GM21737 (cell line): ENCODE measurements around the gene PATJ.
"Not testable (repeated sequence)": the region's sequence is repeated elsewhere in the genome, so short reads cannot be mapped to it uniquely, and the experiment has no call there.

ENCODE experiments used
- ATAC-seq: cut with Tn5 transposase; IDR thresholded peaks from one replicate; pipeline ENCODE4 v1.9.1; 2021; ENCODE audit warnings: mild to moderate bottlenecking, moderate library complexity; ENCODE audit not compliant: unreplicated experiment

PATJ gene

GRCh38 chr1:61743716-61744580 lies 1.7 kb downstream of the PATJ start:
- ATAC-seq = no peak

DNA sequence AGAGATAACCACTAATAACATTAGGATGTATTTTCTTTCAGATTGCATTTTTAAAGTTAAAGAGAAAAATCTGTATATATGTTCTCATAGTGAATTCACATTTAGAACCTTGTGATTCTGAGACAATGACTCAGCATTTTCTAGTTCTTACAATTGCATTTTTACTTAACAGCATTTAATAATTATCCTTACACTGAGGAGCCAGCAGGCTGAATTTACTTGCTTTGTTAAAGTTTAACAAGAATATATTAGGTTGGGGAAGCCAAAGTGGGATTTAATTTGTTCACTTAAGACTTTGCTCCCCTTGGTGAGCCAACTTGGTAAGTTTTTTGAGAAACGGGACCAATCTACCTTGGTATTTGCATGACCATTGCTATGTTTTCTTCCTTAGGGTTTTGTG lies 4.5 kb downstream of the PATJ start:
- no peak for ATAC-seq

GRCh38 chr1:61748566-61748965 lies 6.3 kb downstream of the PATJ start:
- ATAC-seq = no peak

- no peak for ATAC-seq
Observed at GRCh38 chr1:61749574-61749973, 7.3 kb downstream of the PATJ start.

GRCh38 chr1:61752921-61753389 lies 10.7 kb downstream of the PATJ start:
- no peak for ATAC-seq

DNA sequence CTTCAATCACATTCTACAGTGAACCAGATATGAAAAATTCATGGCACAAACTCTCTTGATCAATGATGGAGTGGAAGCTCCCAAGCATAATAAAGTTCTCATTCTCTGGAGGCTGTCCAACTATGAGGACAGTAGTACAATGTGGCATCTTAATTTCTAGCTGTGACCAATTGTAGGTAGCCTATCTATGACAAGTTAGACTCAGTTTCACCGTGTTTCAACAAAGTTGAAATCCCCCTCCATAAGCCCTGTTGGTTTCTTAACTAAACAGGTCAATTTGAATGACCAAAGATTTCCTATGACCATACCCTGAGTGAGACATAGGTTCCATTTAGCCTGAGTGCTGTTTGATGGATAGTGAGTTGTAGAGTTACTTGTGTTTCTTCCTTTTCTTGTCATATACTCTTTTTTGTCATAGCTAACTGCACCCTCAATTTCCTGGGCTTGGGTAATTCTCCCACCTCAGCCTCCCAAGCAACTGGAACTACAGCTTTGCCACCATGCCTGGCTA lies 11.8 kb downstream of the PATJ start:
- no peak for ATAC-seq

- ATAC-seq = no peak
Observed at GRCh38 chr1:61754545-61754944, 12.3 kb downstream of the PATJ start.

GRCh38 chr1:61756773-61757172 lies 14.5 kb downstream of the PATJ start:
- ATAC-seq = no peak

- no peak for ATAC-seq
Observed at GRCh38 chr1:61757950-61758349, 15.7 kb downstream of the PATJ start.

DNA sequence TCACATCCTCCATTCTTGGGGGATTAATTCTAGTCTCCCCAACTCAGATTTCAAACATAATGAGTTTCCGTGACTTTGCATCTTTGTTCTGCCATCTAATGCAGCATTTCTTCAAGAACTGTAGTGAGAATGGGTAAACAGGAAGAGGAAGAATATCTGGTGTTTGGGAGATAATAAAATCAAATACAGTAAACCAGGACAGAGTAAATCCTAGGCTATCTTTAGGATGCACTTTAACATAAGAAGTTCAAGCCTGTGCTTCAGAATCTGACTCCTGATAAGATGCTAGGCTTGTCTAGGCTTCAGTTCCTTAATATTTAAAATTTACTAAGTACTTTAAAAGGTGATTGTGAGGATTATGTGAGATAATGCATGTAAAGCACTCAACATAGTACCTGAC lies 27.9 kb downstream of the PATJ start:
- ATAC-seq = no peak

DNA sequence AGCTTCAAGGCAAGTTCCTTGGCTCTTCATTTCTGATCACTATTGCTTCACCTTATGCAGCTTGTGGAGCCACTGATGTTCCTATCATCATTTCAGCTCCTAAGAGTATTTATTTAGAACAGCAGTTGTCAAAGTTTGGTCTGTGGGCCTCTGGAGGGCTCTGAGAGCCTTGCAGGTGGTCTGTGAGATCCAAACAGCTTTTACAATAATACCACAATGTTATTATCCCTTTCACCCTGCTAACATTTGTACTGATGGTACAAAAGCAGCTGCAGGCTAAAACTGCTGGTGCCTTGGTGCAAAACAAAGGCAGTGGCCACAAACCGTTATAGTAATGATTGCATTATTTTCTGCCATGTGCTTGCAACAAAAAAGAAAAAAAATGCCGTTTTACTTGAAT lies 33.8 kb downstream of the PATJ start:
- ATAC-seq = no peak

DNA sequence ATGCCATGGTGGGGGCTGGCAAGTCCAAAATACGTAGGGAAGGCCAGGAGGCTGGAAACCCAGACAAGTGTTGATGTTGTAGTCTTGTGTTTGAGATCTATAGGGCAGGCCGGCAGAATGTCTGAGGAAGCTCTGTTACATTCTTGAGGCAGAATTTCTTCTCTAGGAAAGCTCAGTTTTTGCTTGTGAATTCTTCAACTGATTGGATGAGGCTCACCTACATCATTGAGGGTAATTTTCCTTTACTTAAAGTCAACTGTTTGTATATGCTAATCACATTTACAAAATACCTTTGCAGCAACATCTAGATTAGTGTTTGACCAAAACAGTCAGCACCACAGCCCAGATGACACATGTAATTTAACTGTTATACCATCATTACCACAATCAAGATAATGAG lies 37.0 kb downstream of the PATJ start:
- no peak for ATAC-seq

GRCh38 chr1:61781151-61781550 lies 38.9 kb downstream of the PATJ start:
- ATAC-seq = no peak

DNA sequence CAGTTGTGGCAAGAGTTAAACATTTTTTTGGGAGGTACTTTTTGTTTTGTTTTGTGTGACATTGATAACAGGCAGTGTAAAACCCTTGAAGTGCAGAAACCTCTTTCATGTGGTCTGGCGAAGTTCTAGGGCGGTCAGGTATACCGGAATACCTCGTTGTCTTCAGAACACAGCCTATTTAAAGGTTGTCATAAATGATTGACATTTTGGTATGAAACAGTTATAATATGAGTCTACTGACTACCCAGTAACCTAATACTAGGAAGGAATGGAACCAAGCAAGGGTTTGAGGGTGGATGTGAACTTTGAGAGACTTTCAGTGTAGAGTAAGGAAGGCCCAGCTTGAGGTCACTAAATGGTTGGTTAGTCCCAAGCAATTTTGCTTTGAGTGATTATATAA lies 40.5 kb downstream of the PATJ start:
- ATAC-seq = peak; percentile 81

GRCh38 chr1:61784726-61785125 lies 42.4 kb downstream of the PATJ start:
- no peak for ATAC-seq

GRCh38 chr1:61790837-61791236 lies 48.6 kb downstream of the PATJ start:
- ATAC-seq = no peak

DNA sequence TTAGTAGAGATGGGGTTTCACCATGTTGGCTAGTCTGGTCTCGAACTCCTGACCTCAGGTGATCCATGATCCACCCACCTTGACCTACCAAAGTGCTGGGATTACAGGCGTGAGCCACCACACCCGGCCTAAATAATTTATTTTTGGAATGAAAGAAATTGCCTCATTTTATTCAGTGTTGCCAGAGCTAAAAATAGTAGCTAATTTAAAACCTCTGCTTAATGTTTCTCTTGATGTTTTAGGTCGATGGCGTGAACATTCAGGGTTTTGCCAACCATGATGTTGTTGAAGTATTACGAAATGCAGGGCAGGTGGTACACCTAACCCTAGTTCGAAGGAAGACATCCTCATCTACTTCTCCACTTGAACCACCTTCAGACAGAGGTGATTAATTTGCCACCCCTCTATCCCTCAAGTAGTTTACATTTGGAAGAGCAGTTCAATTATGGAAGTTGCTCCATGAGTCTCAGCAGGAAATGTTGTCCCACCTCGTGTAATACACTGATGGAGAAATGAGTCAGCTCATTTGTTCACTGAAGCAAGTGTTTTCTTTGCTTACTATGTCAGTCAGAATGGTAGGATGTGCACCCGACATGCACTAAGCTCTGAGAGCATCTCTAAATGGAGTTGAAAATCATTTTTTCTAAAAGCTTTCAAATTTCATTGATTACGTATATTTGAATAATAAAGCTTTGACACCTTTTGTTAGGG lies 54.9 kb downstream of the PATJ start:
- ATAC-seq = no peak

DNA sequence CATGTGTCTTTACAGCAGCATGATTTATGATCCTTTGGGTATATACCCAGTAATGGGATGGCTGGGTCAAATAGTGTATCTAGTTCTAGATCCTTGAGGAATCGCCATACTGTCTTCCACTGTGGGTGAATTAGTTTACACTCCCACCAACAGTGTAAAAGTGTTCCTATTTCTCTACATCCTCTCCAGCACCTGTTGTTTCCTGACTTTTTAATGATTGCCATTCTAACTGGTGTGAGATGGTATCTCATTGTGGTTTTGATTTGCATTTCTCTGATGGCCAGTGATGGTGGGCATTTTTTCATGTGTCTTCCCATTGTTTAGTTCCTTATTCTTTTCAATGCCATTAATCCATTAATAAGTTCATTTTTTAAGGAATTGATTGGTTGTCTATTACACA lies 58.8 kb downstream of the PATJ start:
- not testable (repeated sequence) for ATAC-seq

GRCh38 chr1:61807606-61808140 lies 65.4 kb downstream of the PATJ start:
- ATAC-seq = no peak

- no peak for ATAC-seq
Observed at GRCh38 chr1:61808321-61808720, 66.0 kb downstream of the PATJ start.

DNA sequence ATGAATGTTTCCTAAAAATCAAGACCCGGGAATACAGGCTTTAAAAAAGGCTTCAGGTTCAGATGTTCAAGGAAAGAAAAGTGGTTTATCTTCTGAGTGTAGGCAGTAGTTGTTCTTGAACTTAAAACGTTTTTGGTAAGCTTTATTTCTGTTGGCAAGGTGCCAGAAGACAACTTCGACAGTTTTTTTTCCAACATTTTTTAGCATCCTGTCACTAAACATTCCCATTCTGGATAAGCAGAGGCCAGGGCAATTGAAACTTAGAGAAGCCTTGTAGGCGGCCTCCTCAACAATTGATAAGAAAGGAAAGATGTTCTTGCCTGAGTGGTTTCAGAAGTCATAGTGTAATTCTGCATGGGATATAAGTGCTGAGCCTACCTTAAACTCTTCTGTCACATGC lies 66.7 kb downstream of the PATJ start:
- ATAC-seq = no peak

DNA sequence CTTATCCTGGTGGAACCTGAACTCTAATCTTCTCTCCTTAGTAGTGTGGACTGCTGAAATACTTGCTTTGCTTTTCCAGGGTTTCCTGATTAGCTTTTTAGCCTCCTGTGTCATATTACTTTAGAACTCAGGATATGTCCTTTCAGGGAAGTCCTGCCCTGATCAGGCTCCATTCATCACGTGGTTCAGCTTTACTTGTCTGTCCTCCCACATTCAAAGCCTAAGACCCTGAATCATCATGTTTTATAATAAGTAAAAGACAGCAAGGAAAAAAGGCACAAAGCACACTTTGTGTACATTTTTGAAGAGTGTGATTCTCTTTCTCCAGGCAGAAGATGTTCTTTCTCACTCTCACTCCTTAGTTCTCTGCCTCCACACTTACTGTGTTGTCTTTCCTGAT lies 70.6 kb downstream of the PATJ start:
- ATAC-seq = no peak
